ENCODE measurements around the gene A4GALT.

DNA sequence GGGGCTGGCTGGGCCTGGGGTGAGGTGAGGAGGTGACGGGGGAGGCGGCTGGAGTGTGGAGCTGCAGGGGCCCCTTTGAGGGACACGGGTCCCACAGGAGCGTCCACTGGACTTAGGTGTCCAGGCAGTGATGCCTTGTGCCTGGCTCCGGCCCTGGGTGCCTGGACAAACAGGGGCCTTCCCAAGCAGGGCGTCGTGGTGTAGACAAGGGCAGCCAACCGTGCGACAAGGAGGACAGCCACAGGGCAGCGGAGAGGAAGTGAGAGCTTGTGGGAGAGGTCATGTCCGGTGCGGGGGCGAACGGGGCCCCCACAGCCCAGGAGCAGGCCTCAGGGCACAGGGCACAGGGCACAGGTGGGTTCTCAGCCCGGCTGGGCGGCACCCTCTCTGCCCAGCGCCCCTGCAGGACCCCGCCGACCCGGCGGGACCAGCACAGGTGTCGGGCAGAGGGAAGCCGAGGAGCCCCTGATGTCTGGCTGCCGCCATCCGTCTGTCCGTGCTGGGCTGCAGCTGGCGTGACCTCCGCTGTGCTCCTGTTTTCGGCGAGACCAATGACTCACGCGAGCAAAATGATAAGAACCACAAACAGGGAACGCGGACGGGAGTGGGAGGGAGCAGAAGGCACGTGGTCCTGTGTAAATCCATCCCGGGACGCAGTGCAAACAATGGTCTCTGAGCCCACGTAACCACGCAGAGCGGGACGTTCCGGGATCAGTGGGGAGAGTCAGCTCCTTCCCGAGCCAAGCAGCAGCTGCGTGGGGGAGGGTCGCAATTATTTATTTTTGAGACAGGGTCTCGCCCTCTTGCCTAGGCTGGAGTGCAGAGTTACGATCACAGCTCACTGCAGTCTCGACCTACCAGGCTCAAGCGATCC lies 49.1 kb upstream of the A4GALT start:
- TF ChIP-seq POLR2A (IDR thresholded peaks at IDR 0.05; ENCODE audit: low read depth, low read length) = no peak
- TF ChIP-seq POLR2AphosphoS5 (IDR thresholded peaks at IDR 0.05; ENCODE audit: low read depth, low read length) = no peak; the same call in 1 of the 2 replicates

All from GM12892 (cell line).